Stimulated activated CD8-positive, alpha-beta memory T cell treated with anti-CD3 and anti-CD28 coated beads, Interleukin-12 subunit alpha, Interleukin-12 subunit beta, amount 100 ng/mL, for 24 hours (primary cell): Measurements from ENCODE around the gene CMPK1.
"Not testable (repeated sequence)": the region's sequence is repeated elsewhere in the genome, so short reads cannot be mapped to it uniquely, and the experiment has no call there.

ENCODE experiments used
- DNase-seq: peaks from one replicate; pipeline ENCODE4 v3.0.0-alpha.2; 2020; ENCODE audit errors: extremely low read depth

CMPK1 gene

DNA sequence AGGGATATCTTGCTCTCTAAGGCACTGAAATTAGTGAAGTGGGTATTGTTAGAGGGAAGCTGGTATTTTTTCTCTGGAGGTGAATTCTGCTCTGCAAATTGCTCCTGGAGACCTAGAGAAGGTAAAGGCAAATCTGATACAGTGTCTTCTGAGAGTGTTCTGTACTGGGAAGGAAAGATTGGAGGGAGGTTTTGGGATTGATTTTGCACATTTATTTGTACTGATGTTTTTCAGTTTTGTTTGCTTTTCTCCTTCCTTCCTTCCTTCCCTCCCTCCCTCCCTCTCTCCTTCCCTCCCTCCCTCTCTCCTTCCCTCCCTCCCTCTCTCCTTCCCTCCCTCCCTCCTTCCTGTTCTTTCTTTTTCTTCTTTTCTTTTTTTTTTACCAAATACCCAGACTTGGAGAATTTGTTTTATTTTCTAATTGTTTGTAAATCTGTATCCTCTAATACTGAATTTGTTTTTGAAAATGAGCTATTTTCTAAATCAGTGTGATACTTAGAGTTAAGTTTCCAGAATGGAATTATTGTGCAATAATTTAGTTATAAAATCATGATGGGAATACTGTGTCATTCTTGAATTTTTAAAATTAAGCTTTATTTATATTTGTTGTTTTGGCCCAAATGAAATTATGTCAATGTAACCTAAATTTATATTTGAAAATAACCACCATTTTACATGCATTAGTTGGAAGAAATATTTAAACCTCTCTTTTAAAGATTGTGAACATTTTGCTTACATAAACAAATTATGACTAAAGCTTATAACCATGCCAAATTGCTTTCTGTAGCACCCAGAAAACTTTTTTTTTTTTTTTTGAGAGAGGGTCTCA lies 4.9 kb downstream of the CMPK1 start:
- no peak for DNase-seq

DNA sequence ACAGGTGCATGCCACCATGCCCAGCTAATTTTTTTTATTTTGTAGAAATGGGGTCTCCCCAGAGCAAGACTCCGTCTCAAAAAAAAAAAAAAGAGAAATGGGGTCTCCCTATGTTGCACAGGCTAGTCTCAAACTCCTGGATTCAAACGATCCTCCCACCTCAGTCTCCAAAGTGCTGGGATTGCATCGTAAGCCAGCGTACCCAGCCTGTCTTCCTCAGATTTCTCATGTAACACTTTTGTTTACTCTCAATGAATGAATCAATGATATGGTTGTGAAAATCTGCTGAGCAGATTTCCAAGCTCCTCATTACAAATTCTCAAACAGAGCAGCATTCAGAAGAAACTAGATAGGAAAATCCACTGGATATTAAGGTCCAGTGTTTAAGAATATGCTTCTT lies 6.6 kb downstream of the CMPK1 start:
- DNase-seq: no peak

DNA sequence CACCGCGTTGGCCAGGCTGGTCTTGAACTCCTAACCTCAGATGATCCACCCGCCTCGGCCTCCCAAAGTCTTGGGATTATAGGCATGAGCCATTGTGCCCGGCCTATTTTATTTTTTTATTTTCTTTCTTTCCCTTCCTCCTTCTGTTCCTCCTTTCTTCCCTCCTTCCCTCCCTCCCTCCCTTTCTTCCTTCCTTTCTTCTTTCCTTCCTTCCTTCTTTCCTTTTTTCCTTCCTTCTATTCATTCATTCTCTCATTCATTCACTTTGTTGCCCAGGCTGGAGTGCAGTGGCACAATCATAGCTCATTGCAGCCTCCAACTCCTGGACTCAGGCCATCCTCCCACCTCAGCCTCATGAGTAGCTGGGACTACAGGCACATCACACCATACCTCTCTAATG lies 13.4 kb downstream of the CMPK1 start:
- DNase-seq: not testable (repeated sequence)

DNA sequence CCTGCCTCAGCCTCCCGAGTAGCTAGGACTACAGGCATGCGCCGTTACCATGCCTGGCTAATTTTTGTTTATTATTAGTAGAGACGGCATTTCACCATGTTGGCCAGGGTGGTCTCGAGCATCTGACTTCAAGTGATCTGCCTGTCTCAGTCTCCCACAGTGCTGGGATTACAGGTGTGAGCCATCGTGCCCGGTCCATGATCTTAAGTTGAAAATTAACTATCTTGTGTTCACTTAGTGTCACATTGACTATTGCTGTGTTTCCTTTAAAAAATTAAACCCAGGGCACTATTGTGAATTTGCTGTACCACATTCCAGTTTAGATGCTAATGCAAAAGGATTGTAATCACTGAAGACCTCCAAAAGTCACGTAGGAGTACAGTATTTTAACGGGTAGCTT lies 14.1 kb downstream of the CMPK1 start:
- DNase-seq: no peak

DNA sequence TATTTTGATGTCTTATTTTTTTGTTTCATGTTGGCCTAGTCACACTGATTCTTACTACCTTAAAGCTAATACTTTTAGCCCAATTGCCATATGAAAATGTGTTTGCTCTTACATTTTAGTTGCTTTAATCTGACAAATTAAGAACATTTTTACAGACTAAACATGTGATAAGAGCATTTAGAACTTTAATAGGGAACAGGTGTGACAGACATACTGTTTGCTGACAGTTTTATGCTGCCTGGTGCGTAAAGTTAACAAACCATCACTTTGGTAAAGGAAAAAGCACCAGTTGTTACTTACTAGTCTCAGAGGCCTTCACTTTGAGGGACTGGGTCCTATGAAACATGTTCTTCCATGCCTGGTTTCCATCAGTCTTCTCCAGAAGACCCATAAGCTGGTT lies 14.7 kb downstream of the CMPK1 start:
- no peak for DNase-seq

DNA sequence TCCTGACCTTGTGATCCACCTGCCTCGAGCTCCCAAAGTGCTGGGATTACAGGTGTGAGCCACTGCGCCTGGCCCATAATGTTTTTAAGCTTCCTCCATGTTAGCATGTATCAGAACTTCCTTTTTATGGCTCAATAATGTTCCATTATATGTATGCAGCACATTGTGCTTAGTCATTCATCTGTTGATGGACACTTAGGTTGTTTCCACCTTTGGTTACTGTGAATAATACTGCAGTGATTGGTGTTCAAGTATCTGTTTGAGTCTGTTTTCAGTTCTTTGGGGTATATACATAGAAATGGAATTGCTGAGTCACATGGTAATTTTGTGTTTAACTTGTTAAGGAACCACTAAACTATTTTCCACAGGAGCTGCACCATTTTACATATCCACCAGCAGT lies 17.7 kb downstream of the CMPK1 start:
- no peak for DNase-seq

DNA sequence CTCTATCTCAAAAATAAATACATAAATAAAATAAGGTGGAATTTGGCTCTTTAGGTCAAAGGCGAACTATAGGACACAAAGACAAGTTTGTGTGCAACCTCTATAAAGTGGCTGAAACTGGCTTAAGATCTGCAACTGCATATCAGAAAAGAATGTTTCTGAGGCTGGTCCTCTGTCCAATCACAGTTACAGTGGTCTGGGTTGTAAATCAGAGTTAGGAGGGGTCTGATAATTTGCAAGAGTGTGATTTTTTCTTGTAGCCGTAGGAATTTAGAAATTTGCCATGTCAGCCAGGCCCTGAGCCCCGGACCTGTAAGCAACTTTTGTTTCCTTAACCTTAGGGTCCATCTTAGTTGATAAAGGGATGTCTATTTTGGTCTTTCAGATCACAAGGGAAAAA lies 27.8 kb downstream of the CMPK1 start:
- DNase-seq: no peak

DNA sequence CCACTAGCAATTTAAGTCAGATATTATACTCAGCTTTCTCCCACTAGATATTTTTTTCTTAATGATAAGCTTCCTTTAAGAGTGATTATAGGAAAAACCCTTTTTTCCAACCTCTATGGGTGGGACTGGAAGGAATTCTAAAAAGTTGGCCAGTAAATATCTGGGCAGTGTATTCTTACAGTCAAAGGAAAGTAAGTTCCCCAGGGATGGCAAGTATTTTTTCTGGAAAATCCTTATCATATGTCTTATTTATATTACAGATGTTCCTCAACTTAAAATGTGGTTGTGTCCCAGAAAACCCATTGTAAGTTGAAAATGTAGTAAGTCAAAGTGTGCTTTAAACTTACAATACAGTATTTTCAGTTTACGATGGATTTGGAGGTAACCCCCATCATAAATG lies 29.2 kb downstream of the CMPK1 start:
- DNase-seq: no peak

DNA sequence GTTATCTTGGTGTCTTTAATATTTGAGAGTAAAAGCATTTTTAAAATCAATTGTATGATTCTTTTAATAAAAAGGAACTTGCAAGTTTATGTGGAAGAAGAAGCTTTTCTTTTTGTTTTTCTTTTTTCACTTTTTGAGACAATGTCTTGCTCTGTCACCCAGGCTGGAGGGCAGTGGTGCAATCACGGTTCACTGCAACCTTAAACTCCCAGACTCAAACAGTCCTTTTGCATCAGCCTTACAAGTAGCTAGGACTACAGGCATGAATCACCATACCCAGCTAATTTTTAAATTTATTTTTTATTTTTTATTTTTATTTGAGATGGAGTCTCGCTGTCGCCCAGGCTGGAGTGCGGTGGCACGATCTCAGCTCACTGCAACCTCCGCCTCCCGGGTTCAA lies 34.1 kb downstream of the CMPK1 start:
- DNase-seq: no peak

DNA sequence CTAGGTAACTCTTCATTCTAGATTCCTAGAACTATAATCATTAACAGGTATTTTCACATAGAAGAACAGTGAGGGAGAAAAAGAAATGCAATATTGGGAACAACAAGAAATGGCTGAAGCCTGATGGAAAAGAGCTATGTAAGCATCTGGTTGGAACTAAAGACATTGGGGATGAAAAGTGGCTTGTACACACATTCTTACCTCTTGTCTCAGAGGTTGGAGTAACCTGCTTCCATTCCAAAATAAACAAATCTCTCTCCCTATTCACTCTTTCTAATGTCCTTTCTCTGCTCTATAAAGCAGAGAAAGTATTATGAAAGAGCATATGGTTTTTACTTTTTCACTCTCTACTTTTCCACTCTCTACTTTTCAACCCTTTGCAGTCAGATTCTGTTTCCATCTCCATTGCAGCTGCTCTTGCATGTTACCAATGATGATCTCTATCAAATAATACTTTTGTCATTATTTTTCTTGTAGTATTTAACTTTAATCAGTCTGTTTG lies 37.5 kb downstream of the CMPK1 start:
- DNase-seq: no peak

DNA sequence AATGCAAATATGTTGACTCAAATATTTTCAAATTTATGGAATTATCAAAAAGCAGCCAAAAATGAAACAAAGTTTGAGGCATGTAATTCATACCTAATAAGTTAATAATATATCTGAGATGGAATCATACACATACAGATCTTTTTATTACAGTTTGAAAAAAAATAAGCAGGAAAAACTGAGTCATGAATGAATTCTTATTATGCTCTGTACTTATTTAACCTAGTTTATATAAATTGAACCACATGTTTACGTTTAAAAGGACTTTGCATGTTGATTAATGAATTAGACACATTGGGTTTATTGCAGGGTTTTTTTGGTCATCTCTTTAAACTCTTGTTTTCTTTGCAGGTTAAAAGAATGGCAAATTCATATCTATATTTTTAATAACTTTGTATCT lies 40.9 kb downstream of the CMPK1 start:
- no peak for DNase-seq

DNA sequence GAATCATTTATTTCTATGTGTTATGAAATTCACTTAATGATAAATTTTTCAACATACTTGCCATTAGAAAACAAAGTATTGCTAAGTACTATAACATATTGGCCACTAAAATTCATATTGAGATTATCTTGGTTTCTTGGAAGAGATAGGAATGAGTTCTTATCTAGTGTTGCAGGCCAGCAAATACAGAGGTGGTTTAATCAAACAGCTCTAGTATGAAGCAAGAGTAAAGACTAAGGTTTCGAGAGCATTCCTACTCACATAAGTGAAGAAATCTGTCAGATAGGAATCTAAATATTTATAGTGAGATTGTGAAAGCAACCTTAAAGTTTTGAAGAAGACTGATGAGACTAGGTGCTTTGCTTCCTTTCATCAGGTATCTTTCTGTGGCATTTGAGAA lies 44.6 kb downstream of the CMPK1 start:
- no peak for DNase-seq

DNA sequence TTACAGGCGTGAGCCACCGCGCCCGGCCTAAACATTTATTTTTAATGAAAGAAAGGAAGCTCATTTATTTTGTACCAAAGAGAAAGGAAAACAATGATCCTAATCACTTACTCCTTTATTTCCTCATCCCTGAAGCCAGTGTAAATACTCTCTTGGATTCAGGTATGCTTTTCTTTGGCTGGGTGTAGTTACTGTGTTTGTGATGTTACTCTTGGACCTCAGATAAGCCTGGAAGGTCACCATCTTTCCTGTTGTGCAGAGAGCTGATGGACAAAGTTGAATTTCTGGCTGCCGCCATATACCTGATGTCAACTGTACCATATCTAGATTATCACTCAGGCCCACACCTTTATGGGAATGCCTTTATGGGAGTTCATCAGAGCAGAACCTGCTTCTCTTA lies 47.1 kb downstream of the CMPK1 start:
- DNase-seq: no peak

DNA sequence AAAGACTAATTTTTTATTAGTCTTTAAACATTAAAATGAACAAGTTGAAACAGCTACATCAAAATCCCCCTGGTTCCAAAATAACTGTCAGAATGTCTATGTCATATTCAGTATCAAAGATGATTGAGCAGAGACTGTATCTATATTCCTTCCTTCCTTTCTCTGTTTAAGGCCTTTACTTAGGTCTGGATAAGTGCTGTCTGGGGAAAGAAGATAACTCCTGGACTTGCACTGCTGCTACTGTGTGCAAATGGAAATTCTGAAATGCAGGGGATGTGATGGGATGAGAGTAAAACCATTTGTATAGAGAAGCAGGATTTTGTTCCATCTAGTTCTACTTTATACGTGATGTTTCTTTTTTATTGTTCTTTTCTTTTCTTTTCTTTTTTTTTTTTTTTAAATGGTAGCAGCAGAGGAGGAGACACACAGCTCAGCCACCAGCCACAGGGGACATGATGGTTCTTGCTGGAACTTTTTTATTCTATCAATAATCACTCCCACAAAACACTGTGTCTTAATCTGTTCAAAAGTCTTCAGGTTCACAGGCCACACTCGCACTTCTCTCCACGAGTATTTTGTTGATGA lies 48.9 kb downstream of the CMPK1 start:
- no peak for DNase-seq

DNA sequence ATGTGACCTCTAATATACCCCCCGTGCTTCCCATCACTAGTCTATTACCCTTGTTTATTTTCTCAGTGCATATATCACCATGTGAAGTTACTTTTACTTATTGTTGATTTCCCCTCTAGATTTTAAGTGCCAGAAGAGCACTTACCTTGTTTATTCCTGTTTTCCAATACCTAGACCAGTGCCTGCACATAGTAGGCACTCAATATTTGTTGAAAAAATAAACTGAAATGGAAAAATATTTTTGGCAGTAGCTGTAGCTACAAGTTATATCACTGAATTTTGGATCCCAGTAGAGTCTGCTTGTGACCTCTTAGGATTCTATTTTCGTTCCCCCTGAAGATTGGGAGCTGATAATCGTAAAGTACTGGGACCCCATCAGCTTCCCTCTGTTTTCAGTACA lies 50.5 kb downstream of the CMPK1 start:
- no peak for DNase-seq

DNA sequence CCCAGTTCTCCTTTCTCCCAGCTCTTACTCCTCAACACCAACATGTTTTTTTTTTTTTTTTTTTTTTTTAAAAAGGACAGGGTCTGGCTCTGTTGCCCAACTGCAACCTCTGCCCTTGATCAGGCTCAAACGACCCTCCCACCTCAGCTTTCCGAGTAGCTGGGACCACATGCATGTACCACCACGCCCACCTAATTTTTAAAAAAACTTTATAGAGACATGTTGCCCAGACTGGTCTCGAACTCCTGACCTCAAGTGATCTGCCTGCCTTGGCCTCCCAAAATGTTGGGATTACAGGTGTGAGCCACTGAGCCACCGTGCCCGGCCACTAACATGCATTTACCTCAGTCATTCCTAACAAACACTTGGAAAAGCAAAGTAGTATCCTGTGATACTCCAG lies 51.4 kb downstream of the CMPK1 start:
- no peak for DNase-seq

DNA sequence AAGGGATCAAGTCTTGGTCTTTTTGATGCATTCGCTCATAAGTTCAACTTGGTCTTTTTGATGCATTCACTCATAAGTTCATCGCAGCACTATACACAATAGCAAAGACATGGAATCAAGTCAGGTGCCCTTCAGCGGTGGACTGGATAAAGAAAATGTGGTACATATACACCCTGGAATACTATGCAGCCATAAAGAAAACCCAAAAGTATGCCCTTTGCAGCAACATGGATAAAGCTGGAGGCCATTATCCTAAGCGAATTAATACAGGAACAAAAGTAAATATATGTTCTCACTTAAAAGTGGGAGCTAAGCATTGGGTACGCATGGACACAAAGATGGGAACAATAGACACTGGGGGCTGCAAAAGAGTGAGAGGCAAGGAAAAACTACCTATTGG lies 52.7 kb downstream of the CMPK1 start:
- DNase-seq: no peak

DNA sequence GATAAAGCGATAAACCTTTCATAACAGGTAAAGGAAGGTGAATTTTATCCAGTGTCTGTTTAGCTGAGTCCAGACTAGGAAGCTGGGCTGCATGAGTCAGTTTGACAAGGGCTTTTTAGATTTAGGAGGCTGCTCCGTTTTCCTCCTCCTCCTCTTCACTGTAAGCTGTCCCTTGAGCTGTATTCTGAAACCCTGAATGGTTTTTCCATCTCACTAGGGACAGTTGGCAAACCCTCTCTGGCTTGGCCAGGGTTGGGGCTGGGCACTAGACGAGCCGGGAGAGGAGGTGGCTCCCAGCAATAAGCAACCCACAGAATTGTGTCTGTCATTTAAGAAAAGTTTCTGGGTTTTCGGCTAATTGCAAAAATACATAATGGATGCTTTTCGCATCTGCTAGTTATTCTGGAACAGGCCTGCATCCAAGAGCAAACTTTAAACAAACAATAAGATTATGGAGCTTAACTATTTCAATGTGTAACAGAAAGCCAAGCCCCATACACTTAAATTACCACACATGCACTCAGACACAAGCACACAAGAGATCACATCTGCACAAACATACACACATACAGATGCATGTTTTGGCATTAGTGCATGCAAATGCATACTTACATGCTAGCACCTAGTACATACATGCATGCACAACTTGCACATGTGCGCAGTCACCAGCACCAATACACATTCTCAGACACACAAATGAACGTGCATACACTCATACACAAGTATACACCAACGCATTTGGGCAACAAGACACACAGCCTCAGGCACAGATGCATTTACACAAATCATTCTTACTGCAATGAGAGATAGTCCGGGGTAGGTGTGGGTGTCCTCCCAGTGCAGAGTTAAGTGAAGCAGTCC lies 54.7 kb downstream of the CMPK1 start:
- no peak for DNase-seq

DNA sequence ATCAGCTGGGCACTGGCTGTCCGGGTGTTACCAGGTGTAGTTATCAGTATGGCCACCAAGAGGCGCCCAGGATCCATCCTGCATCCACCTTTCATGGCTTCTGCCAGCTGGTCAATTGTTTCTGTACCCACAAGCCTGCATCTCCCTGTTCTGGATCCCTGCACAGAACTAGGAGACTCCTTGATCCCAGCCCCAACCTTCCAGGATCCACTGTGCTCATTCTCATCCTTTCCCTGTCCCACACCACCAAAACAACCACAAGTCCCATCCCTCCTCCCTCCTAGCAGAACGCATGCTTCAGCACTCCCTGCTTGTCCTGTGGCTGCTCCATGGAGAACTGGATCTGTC lies 55.3 kb downstream of the CMPK1 start:
- DNase-seq: no peak

DNA sequence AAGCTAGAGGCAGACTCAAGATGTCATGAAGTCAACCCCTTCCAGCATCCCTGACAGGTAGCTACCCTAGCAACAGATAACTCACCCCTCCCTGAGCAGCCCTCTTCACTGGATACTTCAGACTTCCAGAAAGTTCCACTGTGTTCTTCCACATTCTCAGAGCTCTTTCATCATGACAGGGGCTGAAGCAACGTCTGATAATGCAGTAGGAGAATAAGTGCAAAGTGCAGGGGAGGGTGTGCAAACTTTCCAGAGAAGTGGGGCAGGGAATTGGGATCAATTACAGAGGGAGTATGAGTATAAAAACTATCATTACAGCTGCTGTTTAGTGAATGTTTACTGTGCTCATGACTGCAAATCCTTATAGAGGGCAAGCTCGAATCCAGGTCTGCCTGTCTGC lies 56.1 kb downstream of the CMPK1 start:
- no peak for DNase-seq

DNA sequence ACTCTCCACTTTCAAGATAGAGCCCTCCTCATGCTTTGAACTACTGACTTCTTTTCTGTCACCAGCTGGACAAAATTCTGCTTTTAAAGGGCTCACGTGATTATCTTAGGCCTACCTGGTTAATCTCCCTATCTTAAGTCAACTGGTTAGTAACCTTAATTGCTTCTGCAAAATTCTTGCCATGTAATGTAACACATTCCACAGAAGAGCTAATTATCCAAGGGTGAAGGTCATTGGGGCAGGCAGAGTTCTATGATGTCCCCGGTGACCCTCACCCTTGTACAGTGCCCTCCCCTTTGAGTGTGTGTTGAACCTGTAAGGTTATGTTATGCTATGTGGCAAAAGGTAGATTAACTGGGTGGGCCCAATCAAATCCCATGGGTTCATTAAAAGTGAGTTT lies 57.3 kb downstream of the CMPK1 start:
- no peak for DNase-seq

DNA sequence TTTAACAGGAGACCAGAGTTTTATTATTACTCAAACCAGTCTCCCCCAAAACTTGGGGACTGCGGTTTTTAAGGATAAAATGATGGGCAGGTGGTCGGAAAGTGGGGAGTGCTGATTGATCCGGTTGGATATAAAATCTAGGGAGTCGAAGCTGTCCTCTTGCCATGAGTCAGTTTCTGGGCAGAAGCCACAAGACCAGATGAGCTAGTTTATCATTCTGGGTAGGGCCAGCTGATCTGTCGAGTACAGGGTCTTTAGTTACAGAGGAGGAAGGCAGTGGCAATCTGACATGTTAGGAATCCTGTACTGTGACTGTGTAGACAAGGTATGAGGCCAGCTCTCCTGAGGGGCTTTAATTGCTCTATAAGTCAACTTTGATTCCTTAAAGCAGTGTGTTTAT lies 59.6 kb downstream of the CMPK1 start:
- DNase-seq: no peak

DNA sequence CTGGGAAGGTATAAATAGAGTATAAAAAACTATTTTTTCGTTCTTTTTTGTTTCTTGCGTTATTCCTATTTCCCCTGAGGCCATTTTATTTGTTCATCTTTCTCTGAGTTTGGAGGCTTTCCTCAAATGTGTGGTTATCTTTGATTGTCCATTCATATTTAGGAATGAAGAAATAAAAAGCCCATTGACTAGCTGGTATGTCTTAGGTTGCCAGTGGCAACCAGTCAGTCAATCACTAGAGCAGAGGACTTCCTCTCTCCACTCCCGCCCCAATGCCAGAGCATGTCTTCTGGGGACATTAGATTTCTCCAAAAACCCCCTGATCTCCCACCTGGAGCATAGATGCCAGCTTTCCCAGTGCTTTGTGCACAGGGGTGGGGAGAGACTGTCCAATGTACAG lies 61.8 kb downstream of the CMPK1 start:
- no peak for DNase-seq
